ENCODE measurements around the gene KCNE3.

- no peak for TF ChIP-seq EZH2 (IDR thresholded peaks at IDR 0.05; ENCODE audit: low read length, unreplicated experiment)
- TF ChIP-seq CTCF (conservative IDR thresholded peaks at IDR 0.05; ENCODE audit: low read depth, low read length), result peak; percentile 87
- TF ChIP-seq EZH2phosphoT487 (IDR thresholded peaks at IDR 0.05; ENCODE audit: borderline replicate concordance, low read length), result no peak
Observed at GRCh38 chr11:74443071-74443864, 24.1 kb downstream of the KCNE3 start.
